Forelimb muscle (tissue), 1 donor: ENCODE results near the gene ZNF354B. TPM values are rescaled to one million over a fixed set of nuclear protein-coding genes. Genes with fewer than 3 reads are reported as not detected.
"Not testable (repeated sequence)": the region's sequence is repeated elsewhere in the genome, so short reads cannot be mapped to it uniquely, and the experiment has no call there.

ENCODE experiments used
- DNase-seq: peaks from one replicate; pipeline ENCODE4 v3.0.0-alpha.2; 2013; ENCODE audit warnings: low read depth
- polyA plus RNA-seq: library from polyadenylated mRNA; unstranded; fragments of 120-200 nt; gene quantifications from one replicate; pipeline ENCODE4 v1.2.1, GENCODE V29; 2013; ENCODE audit not compliant: insufficient read length

Gene ZNF354B
- polyA plus RNA-seq, 1 donor, result 16.2 TPM

DNA sequence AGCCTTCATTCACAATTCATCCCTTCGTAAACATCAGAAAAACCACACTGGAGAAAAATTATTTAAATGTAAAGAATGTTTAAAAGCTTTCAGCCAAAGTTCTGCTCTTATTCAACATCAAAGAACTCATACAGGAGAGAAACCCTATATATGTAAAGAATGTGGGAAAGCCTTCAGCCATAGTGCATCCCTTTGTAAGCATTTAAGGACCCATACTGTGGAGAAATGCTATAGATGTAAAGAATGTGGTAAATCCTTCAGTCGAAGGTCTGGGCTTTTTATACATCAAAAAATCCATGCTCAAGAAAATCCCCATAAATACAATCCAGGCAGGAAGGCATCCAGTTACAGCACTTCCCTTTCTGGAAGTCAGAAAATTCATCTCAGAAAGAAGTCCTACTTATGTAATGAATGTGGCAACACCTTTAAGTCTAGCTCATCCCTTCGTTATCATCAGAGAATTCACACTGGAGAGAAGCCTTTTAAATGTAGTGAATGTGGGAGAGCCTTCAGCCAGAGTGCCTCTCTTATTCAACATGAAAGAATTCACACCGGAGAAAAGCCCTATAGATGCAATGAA lies 23.5 kb downstream of the ZNF354B start:
- not testable (repeated sequence) for DNase-seq

- no peak for DNase-seq
Measured at GRCh38 chr5:178883815-178884430, 24.2 kb downstream of the ZNF354B start.

- no peak for DNase-seq
Measured at GRCh38 chr5:178895615-178896571, 36.1 kb downstream of the ZNF354B start, which contains the start of gene ZFP2. ZFP2 (plus strand) TSS chr5:178895913; CDS start chr5:178931314, 35,401 bp downstream.

DNA sequence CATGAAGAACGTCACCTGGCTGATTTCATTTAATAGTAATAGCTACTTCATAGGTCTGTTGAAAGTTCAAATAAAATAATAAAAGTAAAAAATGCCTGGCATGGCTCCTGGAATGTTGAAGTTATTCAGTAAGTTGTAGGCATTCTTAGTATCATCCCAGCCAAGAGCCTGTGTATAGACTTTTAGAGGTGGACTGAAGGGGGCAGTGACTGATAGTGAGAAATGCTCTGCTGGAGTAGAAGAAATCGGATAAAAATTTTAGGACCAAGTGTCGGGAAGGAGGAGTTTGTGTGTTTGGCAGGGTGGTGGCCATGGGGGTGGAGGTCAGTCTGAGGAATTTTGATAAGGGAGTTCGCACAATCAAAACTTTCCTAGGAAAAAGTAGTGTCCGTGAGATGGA lies 39.5 kb downstream of the ZNF354B start:
- DNase-seq, result no peak

GRCh38 chr5:178902849-178903248 lies 43.1 kb downstream of the ZNF354B start:
- no peak for DNase-seq

- no peak for DNase-seq
Measured at GRCh38 chr5:178931846-178932760, 72.3 kb downstream of the ZNF354B start.

Other genes with a start within 250 kb of the ZNF354B start
- 37.7 TPM for gene CLK4, start 232.9 kb upstream of the ZNF354B start, polyA plus RNA-seq
- gene ZNF354A, start 129.3 kb upstream of the ZNF354B start, polyA plus RNA-seq, result 9.8 TPM
- gene ZFP2, start 36.0 kb downstream of the ZNF354B start, polyA plus RNA-seq, result 2.8 TPM
- 3.7 TPM for gene ZNF454, start 81.2 kb downstream of the ZNF354B start, polyA plus RNA-seq
- gene GRM6, start 135.4 kb downstream of the ZNF354B start, polyA plus RNA-seq, result 0.81 TPM
- gene ZNF879, start 163.9 kb downstream of the ZNF354B start, polyA plus RNA-seq, result 4.0 TPM
- 7.4 TPM for gene ZNF354C, start 200.4 kb downstream of the ZNF354B start, polyA plus RNA-seq